ENCODE data around the gene TUBB1. TPM values are rescaled to one million over a fixed set of nuclear protein-coding genes. Genes with fewer than 3 reads are reported as not detected.

Gene TUBB1
- total RNA-seq, 4 donors from 2014 or later = 0.17 TPM; not detected in 3

DNA sequence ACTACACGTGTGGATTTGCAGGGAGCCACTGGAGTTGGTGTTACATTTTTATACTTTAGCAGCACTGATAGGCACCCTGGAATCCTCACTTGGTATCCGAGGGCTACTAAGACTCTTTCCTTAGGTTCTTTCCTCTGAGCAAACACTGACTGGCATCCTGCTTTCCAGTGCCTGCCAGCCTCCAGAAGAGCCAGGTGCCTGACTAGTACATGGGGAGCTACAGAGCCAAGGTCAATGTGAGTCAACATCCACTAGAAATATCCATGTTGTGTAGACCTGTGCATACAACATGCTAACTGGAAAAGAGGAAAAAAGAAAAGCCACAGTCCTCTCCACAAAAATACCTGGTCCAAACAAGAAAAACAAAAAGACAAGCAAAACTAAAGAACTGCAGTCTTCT lies 5.9 kb downstream of the TUBB1 start:
- peaks cover 51% of the 10 kb centered on the region for H3K36me3 ChIP-seq

DNA sequence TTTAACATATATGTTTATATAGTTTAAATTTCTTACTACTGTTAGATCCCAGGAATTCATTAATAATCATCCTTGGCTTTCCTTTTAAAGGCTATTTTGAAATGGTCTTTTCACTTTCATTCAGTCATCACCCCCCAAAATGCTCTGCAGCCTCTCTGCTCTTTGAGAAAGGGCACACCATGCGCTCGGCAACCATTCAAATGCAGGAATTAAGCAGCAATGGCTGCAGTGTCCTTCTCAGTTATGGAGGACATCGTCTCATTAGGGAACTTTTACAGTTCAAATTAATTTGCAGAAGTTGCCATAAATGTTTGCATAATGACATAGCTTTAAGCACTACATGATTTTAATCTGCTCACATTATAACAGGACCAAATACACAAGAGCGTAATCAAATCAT lies 6.3 kb downstream of the TUBB1 start:
- H3K4me3 ChIP-seq = no peak overlapping the region
- WGBS = 93% methylated on average over 4 of the region's 4 CpGs
- TF ChIP-seq, protein P1, sequence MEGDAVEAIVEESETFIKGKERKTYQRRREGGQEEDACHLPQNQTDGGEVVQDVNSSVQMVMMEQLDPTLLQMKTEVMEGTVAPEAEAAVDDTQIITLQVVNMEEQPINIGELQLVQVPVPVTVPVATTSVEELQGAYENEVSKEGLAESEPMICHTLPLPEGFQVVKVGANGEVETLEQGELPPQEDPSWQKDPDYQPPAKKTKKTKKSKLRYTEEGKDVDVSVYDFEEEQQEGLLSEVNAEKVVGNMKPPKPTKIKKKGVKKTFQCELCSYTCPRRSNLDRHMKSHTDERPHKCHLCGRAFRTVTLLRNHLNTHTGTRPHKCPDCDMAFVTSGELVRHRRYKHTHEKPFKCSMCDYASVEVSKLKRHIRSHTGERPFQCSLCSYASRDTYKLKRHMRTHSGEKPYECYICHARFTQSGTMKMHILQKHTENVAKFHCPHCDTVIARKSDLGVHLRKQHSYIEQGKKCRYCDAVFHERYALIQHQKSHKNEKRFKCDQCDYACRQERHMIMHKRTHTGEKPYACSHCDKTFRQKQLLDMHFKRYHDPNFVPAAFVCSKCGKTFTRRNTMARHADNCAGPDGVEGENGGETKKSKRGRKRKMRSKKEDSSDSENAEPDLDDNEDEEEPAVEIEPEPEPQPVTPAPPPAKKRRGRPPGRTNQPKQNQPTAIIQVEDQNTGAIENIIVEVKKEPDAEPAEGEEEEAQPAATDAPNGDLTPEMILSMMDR (IDR thresholded peaks at IDR 0.05) = no peak
- TF ChIP-seq POLR2AphosphoS5 (IDR thresholded peaks at IDR 0.05) (no peak), POLR2A (IDR thresholded peaks at IDR 0.05) (no peak), EP300 (IDR thresholded peaks at IDR 0.05) (no peak)
- H3K36me3 ChIP-seq = peaks cover 54% of the 10 kb centered on the region
- H3K27me3 ChIP-seq = no peaks in the 10 kb centered on the region
- no peaks in the 10 kb centered on the region for H3K9me3 ChIP-seq
- no peak for DNase-seq (ENCODE audit: low spot score in 2 of 2)
- peaks cover 24% of the 10 kb centered on the region for H3K4me1 ChIP-seq
- no peak overlapping the region for H3K27ac ChIP-seq

More for the DNA sequence above, 5.9 kb downstream of the TUBB1 start:
- H3K27me3 ChIP-seq = no peaks in the 10 kb centered on the region
- WGBS = 79% methylated on average over 2 of the region's 2 CpGs
- H3K4me3 ChIP-seq = no peak overlapping the region
- no peak overlapping the region for H3K27ac ChIP-seq
- H3K4me1 ChIP-seq = peaks cover 20% of the 10 kb centered on the region
- TF ChIP-seq, protein P1 (IDR thresholded peaks at IDR 0.05) = no peak
- TF ChIP-seq POLR2A (IDR thresholded peaks at IDR 0.05) (no peak), EP300 (IDR thresholded peaks at IDR 0.05) (no peak)
- no peak for DNase-seq (ENCODE audit: low spot score in 2 of 2)
- no peaks in the 10 kb centered on the region for H3K9me3 ChIP-seq

DNA sequence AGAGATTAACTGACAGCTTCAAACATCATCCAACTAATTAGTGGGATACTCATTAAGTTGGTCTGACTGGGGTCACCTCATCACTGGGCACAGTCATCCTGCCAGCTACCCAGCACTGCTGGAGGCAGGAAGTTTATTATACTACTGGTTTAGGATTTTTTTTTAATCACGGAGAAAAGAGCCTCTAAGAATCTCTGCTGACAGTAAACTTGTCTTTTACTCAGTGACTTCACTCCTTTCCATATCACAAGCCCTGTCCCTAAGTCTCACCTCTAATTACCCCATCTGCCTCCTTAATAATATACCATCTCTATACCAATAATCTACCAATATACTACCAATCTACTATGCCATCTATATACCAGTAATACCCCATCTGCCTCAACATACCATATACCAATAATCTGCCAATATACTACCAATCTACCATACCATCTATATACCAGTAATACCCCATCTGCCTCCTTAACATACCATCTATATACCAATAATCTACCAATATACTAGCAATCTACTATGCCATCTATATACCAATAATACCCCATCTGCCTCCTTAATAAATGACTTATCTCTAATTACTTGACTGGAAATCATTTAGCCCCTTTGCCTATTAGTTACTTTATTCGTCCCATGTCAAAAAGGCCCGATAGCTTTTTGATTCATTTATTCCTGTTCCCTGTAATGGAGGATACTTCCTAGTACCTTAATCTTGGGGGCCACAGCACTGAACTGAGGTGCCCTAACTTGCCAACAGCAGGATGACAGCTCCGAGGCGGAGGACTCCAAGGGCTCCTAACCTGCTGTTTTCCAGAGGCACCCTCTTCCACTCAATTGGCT lies 7.9 kb downstream of the TUBB1 start:
- peaks cover 54% of the 10 kb centered on the region for H3K36me3 ChIP-seq
- no peak overlapping the region for H3K27ac ChIP-seq
- no peak for DNase-seq (ENCODE audit: low spot score in 2 of 2)
- TF ChIP-seq EP300 (IDR thresholded peaks at IDR 0.05) (no peak), POLR2AphosphoS5 (IDR thresholded peaks at IDR 0.05) (no peak), POLR2A (IDR thresholded peaks at IDR 0.05) (no peak)
- TF ChIP-seq, protein P1 (IDR thresholded peaks at IDR 0.05) = no peak
- no peak overlapping the region for H3K4me3 ChIP-seq
- 82% methylated on average over 5 of the region's 5 CpGs for WGBS
- H3K4me1 ChIP-seq = peaks cover 35% of the 10 kb centered on the region
- H3K9me3 ChIP-seq = no peaks in the 10 kb centered on the region
- no peaks in the 10 kb centered on the region for H3K27me3 ChIP-seq

DNA sequence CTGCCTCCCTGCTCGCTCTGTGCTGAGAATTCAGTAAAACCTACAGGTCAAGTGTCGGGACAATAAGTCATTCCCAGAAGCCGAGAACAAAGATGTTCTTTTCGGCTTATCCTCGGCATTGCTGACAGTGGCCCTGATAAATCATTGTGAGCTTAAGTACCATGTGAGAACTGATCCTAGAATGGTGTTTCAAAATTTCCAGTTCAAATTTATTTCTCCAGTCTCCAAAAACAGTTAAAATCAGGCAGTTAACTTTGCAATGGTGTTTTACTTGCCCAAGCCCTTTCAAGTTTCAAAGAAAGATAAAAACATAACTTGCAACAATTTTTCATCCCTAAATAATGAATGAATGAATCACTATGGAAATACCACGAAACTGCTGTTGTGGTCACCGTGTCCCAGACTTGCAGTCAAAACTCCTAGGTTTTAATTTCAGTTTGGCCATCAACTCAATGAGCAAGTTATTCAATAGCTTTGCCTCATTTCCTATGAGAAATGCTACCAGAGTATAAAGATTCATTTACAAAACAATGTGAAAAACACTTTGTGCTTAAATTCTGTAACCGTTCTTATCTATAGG lies 8.6 kb downstream of the TUBB1 start:
- no peak for DNase-seq (ENCODE audit: low spot score in 2 of 2)
- Histone ChIP-seq H3K4me1 (peaks cover 38% of the 10 kb centered on the region), H3K36me3 (peaks cover 49% of the 10 kb centered on the region), H3K4me3 (no peak overlapping the region), H3K9me3 (no peaks in the 10 kb centered on the region), H3K27ac (no peak overlapping the region), H3K27me3 (no peaks in the 10 kb centered on the region)
- TF ChIP-seq, protein P1 (IDR thresholded peaks at IDR 0.05) = no peak
- TF ChIP-seq POLR2A (IDR thresholded peaks at IDR 0.05) (no peak), EP300 (IDR thresholded peaks at IDR 0.05) (no peak), POLR2AphosphoS5 (IDR thresholded peaks at IDR 0.05) (no peak)
- WGBS = 82% methylated on average over 8 of the region's 8 CpGs

DNA sequence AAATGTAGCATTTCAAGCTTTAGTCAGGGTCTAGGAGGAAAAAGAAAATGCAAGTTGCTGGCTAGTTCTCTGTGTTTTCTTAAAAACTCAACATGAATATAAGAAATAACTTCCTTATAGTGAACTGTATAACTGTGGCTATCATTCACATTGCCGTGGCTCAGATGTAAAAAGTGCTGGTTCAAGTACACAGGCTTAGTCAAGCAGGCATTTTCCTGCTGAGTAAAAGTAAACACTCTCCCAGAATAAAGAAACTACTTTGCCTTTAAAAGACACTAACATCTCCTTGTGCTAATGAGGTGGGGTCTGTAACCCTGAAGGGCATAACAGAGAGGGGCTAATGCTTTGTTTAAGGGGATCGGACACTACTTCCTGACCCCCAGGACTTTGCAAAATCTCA lies 9.6 kb downstream of the TUBB1 start:
- Histone ChIP-seq H3K4me1 (peaks cover 41% of the 10 kb centered on the region), H3K27ac (no peak overlapping the region), H3K27me3 (no peaks in the 10 kb centered on the region), H3K36me3 (peaks cover 39% of the 10 kb centered on the region), H3K9me3 (no peaks in the 10 kb centered on the region), H3K4me3 (no peak overlapping the region)
- TF ChIP-seq, protein P1 (IDR thresholded peaks at IDR 0.05) = no peak
- no peak for TF ChIP-seq POLR2AphosphoS5 (IDR thresholded peaks at IDR 0.05)
- no peak for TF ChIP-seq POLR2A (IDR thresholded peaks at IDR 0.05)
- TF ChIP-seq EP300 (IDR thresholded peaks at IDR 0.05) = no peak
- 56% methylated on average over 2 of the region's 2 CpGs for WGBS
- DNase-seq (ENCODE audit: low spot score in 2 of 2) = no peak

Measured in suprapubic skin (tissue), 4 donors.